Heart right ventricle (tissue), 16 donors: Measurements from ENCODE around the gene MGMT. TPM values are rescaled to one million over a fixed set of nuclear protein-coding genes. Genes with fewer than 3 reads are reported as not detected.

Experiments used
- ATAC-seq, 8 donors: fragments of 200-7000 bp; cut with Tn5 transposase; one replicate each; pipeline ENCODE4 v1.9.1; 2020; ENCODE audit warnings: mild to moderate bottlenecking in 8 of 8, moderate library complexity in 8 of 8, moderate number of reproducible peaks in 1 of 8
- DNase-seq, 2 donors: peaks; one replicate each; pipeline ENCODE4 v3.0.0-alpha.2; 2020
- H3K27ac ChIP-seq, 10 donors: fragments of 200-600 bp; sonication (generic) in 2 of 10; one replicate each; pipeline versions ENCODE4 v1.5.0 to v1.8.0; 2020 to 2022; ENCODE audit warnings: mild to moderate bottlenecking in 3 of 10
- H3K27me3 ChIP-seq, 7 donors: fragments of 200-600 bp; one replicate each; pipeline ENCODE4 v1.8.0; 2021 to 2022; ENCODE audit warnings: mild to moderate bottlenecking in 2 of 7
- H3K36me3 ChIP-seq, 9 donors: fragments of 200-600 bp; sonication (generic) in 1 of 9; one replicate each; pipeline versions ENCODE4 v1.5.0 to v1.8.0; 2020 to 2022; ENCODE audit warnings: mild to moderate bottlenecking in 2 of 9
- H3K4me1 ChIP-seq, 9 donors: fragments of 200-600 bp; sonication (generic) in 1 of 9; one replicate each; pipeline versions ENCODE4 v1.5.0 to v1.8.0; 2020 to 2022; ENCODE audit warnings: mild to moderate bottlenecking in 4 of 9
- H3K4me3 ChIP-seq, 10 donors: fragments of 200-600 bp; sonication (generic) in 2 of 10; one replicate each; pipeline versions ENCODE4 v1.5.0 to v1.8.0; 2020 to 2022; ENCODE audit warnings: mild to moderate bottlenecking in 7 of 10, moderate library complexity in 2 of 10
- H3K9me3 ChIP-seq, 11 donors: fragments of 200-600 bp in 10 of 11; sonication (generic) in 2 of 11; one replicate each; pipeline versions ENCODE4 v1.5.0 to v1.8.0; 2013 to 2022; ENCODE audit warnings: mild to moderate bottlenecking in 2 of 11, control low read depth in 1 of 11, moderate library complexity in 1 of 11
- WGBS, 2 donors: extraction: QIAGEN DNeasy Blood & Tissue Kit; methylation state at CpG; one replicate each; pipeline ENCODE4 v1.1.7; 2013; ENCODE audit warnings: inconsistent platforms in 1 of 2; 5-methylcytosine and 5-hydroxymethylcytosine counted together
- intact Hi-C, 10 donors: fragments of 100-400 bp; cut with DNase I; formaldehyde crosslinking; loops; one replicate each; pipeline versions ENCODE4 v1.11.1 to v1.14.2; 2022
- polyA plus RNA-seq, 2 donors: library from polyadenylated mRNA; stranded (reverse); fragments of 200-250 nt; gene quantifications; one replicate each; pipeline ENCODE4 v1.2.3, GENCODE V29; 2013
- total RNA-seq, 10 donors: library from RNA; stranded (reverse); fragmentation: NEBNext Ultra II Directional in 3 of 10; extraction: Animal tissue kit (Norgen Biotek cat#: 25700) in 3 of 10; gene quantifications; one replicate each; pipeline versions ENCODE4 v1.2.1 to v1.2.4, GENCODE V29; 2021 to 2023
- TF ChIP-seq, protein P1 (sequence below), 9 donors: fragments of 200-600 bp; sonication (generic) in 2 of 9; IDR thresholded peaks; one replicate each; pipeline versions ENCODE4 v1.5.0 to v1.8.0; 2021 to 2022; ENCODE audit warnings: antibody characterized with exemption in 9 of 9, mild to moderate bottlenecking in 5 of 9, moderate library complexity in 1 of 9
- donor health status: Arrhythmogenic right ventricular cardiomyopathy.
- donor health status: ischemic (EF 13 %, LVEDD 7.1; RV severe dilation, severe dysfunction).
- donor health status: healthy with polysubstance abuse.
- donor health status: DM: no; HTN: yes; CAD: no.
- donor health status: DM: no; HTN: no; CAD: no.
- donor health status: ischemic (EF 25% LVEDD 6.9; RV normal size, moderate dysfunction).
- donor health status: ischemic (EF 25% LVEDD 5.7; RV mildly dilated, moderate dysfunction).
- donor health status: healthy.
- donor health status: DM: yes; HTN: yes; CAD: no.
- donor health status: Ischemic cardiomyopathy.
- donor health status: ischemic (EF 35%, LVEDD 5.7; RV mildly dilated, moderate dysfunction).
- donor health status: nonischemic (EF 11% LVEDD 7.7; RV severe dilation, severe dysfunction).
- donor health status: DM: yes; HTN: yes; CAD: no.
- donor health status: PGD.
- donor health status: ischemic (EF 29% LVEDD 5.4; RV normal size, mild dysfunction).
- donor health status: nonischemic (EF 23%, LVEDD 6.1; RV moderate dilation, normal function).

The MGMT gene
- total and polyA plus RNA-seq, 12 donors: 8.4 to 17.8 (median 12.9) TPM

DNA sequence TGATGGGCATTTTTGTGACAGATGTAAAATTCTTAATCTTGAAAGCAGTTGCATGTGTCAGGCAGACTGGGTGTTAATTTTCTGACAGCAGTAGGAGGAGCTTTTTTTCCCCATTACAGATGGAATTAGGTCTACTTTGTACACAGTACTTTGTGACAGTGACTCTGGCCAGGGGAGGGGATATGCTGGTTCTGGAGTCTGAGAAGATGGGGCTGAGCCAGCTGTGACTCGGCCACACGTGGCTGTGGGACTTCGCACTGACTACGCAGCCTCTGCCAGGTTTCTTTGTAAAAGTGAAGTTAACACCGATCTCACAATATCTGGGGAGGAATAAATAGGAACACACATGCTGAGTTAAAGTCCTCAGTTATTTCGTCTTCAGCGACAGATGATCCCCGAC lies 95.4 kb downstream of the MGMT start:
- intact Hi-C loops: no loop called here
- peaks cover 0 to 7% (median 0%) of the 10 kb centered on the region in 9 donors for H3K36me3 ChIP-seq
- no peaks in the 10 kb centered on the region for H3K4me1 ChIP-seq
- ATAC-seq (no peak), DNase-seq (no peak)
- H3K27me3 ChIP-seq: no peaks in the 10 kb centered on the region
- H3K27ac ChIP-seq: no peak overlapping the region
- no peaks in the 10 kb centered on the region for H3K9me3 ChIP-seq
- no peak overlapping the region for H3K4me3 ChIP-seq
- TF ChIP-seq, protein P1, sequence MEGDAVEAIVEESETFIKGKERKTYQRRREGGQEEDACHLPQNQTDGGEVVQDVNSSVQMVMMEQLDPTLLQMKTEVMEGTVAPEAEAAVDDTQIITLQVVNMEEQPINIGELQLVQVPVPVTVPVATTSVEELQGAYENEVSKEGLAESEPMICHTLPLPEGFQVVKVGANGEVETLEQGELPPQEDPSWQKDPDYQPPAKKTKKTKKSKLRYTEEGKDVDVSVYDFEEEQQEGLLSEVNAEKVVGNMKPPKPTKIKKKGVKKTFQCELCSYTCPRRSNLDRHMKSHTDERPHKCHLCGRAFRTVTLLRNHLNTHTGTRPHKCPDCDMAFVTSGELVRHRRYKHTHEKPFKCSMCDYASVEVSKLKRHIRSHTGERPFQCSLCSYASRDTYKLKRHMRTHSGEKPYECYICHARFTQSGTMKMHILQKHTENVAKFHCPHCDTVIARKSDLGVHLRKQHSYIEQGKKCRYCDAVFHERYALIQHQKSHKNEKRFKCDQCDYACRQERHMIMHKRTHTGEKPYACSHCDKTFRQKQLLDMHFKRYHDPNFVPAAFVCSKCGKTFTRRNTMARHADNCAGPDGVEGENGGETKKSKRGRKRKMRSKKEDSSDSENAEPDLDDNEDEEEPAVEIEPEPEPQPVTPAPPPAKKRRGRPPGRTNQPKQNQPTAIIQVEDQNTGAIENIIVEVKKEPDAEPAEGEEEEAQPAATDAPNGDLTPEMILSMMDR (IDR thresholded peaks at IDR 0.05): no peak
- 91 to 94% methylated on average over 8 of the region's 8 CpGs for WGBS, 2 donors

DNA sequence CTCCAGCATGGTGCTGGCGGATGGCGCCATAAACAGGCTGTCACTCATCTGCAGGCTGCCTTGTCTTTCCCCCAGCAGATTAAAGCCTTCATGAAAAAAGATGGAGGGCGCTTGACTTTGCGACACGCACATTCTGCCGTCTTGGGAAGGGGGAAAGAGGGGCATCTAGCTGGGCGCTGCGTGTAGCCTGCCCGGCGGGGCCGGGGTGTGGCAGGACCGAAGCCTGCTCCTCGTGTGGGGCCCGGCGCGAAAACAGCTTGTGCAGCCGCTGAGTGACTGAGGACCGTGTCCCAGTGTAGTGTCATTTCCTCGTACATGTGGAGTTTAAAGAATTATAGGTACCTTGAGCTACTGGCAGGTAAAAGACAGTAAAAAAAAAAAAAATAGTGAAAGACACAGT lies 97.9 kb downstream of the MGMT start:
- Histone ChIP-seq H3K27me3 (no peaks in the 10 kb centered on the region), H3K4me1 (no peaks in the 10 kb centered on the region), H3K9me3 (no peaks in the 10 kb centered on the region), H3K27ac (no peak overlapping the region), H3K36me3 (peaks cover 0 to 7% (median 0%) of the 10 kb centered on the region in 9 donors), H3K4me3 (no peak overlapping the region)
- TF ChIP-seq, protein P1 (IDR thresholded peaks at IDR 0.05): no peak
- ATAC-seq (no peak), DNase-seq (no peak)
- WGBS, 2 donors: 97 to 99% methylated on average over 19 of the region's 19 CpGs
- intact Hi-C loops: no loop called here

DNA sequence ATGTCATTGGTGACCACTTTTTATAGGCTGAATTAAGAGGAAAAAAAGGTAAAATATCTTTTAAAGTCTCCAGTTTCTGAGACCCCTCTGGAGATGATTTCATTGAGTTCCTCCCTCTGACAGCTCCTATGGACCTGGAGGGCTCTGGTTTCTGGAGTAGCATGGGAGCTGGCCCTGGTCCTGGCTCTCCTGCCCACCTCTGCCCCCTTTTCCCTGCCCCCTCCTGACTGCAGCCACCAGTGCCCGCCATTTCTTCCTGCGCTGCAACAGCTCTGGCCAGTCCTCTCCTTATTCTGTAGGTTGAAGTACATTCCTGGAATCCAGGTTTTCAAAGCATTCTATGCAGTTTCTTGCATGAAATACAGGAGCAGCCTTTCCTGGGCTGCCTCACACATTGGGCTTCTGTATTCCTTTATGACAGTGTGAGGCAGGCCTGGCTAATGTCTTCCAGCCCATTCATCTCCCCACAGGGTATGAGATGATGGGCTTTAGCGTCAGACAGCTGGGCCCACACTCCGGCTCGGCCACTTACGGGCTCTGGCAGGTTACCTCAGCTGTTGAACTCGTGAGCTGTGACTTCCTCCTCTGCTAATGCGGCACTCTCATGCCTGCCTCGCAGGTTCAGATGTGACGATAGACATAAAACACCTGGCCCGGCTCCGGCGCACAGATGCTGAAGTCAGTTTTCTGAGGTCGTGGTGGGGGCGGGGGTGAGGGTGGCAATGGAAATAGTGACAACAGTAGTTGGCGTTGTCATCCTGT lies 101.7 kb downstream of the MGMT start:
- peaks cover 0 to 4% (median 0%) of the 10 kb centered on the region in 11 donors for H3K9me3 ChIP-seq
- TF ChIP-seq, protein P1 (IDR thresholded peaks at IDR 0.05): no peak
- H3K4me3 ChIP-seq: no peak overlapping the region
- no peaks in the 10 kb centered on the region for H3K27me3 ChIP-seq
- DNase-seq (no peak), ATAC-seq (peak in 5 of 8 donors; percentile 37 to 65 (median 55))
- WGBS, 2 donors: 53 to 70% methylated on average over 16 of the region's 16 CpGs
- no peak overlapping the region for H3K27ac ChIP-seq
- H3K4me1 ChIP-seq: no peaks in the 10 kb centered on the region
- intact Hi-C loops: no loop called here
- peaks cover 0 to 7% (median 0%) of the 10 kb centered on the region in 9 donors for H3K36me3 ChIP-seq

DNA sequence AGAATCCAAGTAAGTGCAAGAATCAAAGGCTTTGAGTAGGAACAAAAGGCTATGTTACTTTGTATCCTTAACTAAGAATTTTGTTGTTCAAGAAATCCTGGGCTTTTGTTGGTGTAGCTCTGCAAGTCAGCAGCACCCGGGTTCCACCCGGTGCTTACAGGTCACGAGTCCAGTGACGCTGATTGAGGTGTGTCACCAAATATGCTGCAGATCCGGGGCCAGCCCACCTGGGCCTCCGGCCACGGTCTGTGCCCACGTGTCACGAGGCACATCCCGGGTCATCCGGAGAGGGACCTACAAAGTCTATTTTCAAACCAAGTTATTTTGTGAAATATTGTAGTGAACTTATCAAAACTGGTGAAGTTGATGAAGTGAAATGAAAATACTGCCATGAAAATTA lies 103.1 kb downstream of the MGMT start:
- ATAC-seq (no peak), DNase-seq (no peak)
- intact Hi-C loops: no loop called here
- 97% methylated on average over 11 of the region's 11 CpGs for WGBS, 2 donors
- H3K4me3 ChIP-seq: no peak overlapping the region
- peaks cover 0 to 7% (median 0%) of the 10 kb centered on the region in 9 donors for H3K36me3 ChIP-seq
- no peak overlapping the region for H3K27ac ChIP-seq
- peaks cover 0 to 4% (median 0%) of the 10 kb centered on the region in 11 donors for H3K9me3 ChIP-seq
- H3K27me3 ChIP-seq: no peaks in the 10 kb centered on the region
- no peaks in the 10 kb centered on the region for H3K4me1 ChIP-seq
- TF ChIP-seq, protein P1 (IDR thresholded peaks at IDR 0.05): no peak
